OCI-LY3 (cell line): ENCODE data around the gene CDH5.

ENCODE experiments used
- CTCF ChIP-seq: fragments of 200-600, 300-600 bp; sonication (generic); IDR thresholded peaks from 2 replicates; pipeline ENCODE4 v1.5.1; 2014; ENCODE audit warnings: antibody characterized with exemption, low read length, low read depth
- EZH2phosphoT487 ChIP-seq: fragments of 200-600 bp; shearing (Covaris generic); IDR thresholded peaks from 2 replicates; pipeline ENCODE4 v1.6.1; 2018; ENCODE audit warnings: antibody characterized with exemption, mixed run types, low read depth

- TF ChIP-seq CTCF (no peak), EZH2phosphoT487 (no peak)
Observed at GRCh38 chr16:66364959-66365306, 1.6 kb upstream of the CDH5 start.
